Measurements from ENCODE around the gene ACSF3. TPM values are rescaled to one million over a fixed set of nuclear protein-coding genes. Genes with fewer than 3 reads are reported as not detected.

ACSF3 gene
- total RNA-seq, 2 experiments from 2014 or later, result 44.4 to 45.3 TPM

DNA sequence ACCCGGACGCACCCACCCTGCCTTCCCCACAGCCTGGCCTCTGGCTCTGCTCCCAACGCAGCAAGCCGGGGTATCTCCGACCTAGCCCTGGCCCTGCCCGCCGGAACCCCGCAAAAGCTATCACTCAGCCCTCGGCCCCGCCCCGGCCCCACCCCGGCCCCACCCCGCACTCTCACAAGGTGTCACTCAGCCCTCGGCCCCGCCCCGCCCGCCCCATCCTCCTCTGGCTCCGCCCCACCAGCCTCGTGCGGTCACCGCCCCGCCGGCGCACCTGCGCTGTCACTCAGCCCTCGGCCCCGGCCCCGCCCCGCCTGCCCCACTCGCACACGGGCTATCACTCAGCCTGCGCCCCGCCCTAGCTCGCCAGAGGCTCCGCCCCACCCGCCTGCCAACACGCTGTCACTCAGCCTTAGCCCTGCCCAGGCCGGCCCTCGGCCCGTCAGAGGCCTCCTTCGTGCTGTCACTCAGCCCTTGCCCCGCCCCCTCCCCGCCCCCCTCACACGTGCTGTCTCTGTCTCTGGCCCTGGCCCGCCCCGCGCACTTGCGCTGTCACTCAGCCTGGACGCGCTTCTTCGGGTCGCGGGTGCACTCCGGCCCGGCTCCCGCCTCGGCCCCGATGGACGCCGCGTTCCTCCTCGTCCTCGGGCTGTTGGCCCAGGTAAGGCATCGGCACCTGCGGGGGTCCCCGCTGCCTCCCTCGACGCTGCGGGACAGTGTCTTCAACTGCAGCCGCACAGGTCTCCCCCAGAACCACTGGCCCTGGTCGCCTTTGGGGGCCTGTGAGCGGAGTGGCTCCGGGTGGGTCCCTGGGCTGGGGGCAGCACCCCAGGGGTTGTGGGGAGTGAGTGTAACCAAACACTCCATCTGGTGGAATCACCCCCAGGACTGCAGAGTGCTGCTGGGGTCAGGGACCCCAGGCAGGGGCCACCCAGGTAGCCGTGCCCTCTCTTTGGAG lies 77.8 kb downstream of the ACSF3 start, which contains the start of gene CDH15:
Gene CDH15, plus strand, starts transcription at position 533 of the 955 bp plus-strand sequence. Its CDS starts 84 bp downstream, at position 617.
- Mint-ChIP-seq H3K27ac (no peak within 1 kb of the TSS), H3K4me1 (peaks cover 8% of the 10 kb centered on the region), H3K36me3 (ENCODE audit: low read depth) (no peaks in the 10 kb centered on the region), H3K4me3 (peak within 1 kb of the TSS; percentile 67), H3K27me3 (peaks cover 4% of the 10 kb centered on the region), H3K9me3 (no peaks in the 10 kb centered on the region)
- peak; percentile 95 for DNase-seq
- POLR2A ChIA-PET, result interaction anchor here (0.8 to 2.2 kb wide), 5 partner anchors 78 to 702 kb away, joined by 3 to 7 read pairs (median 4); partner anchors contain the start of genes ACSF3 and TCF25
- CTCF ChIA-PET, result interaction anchor here (0.9 to 1.0 kb wide), 2 partner anchors 314 to 359 kb away, joined by 4 to 5 read pairs; no protein-coding TSS in a partner anchor

DNA sequence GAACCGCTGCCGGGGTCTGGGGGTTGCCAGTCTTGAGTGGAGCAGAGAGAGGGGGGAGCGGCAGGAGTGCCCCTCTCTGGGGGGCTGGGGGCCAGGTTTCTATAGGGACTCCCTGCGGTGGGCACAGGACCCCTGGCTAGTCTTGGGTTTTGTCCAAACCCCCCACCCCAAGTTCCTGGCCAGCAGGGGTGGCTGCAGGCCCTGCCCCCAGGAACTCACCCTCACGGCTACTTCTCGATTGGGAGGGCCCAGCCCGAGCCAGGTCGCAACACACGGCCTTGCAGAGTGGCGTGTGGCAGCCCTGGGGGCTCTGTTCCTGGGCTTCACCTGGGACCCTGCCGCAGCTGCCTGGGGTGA lies 78.5 kb downstream of the ACSF3 start:
- Mint-ChIP-seq H3K9me3 (no peaks in the 10 kb centered on the region), H3K27me3 (peaks cover 4% of the 10 kb centered on the region), H3K4me3 (no peak overlapping the region), H3K4me1 (peaks cover 8% of the 10 kb centered on the region), H3K27ac (no peak overlapping the region), H3K36me3 (ENCODE audit: low read depth) (no peaks in the 10 kb centered on the region)
- ChIA-PET CTCF (no interaction called here), POLR2A (no interaction called here)
- DNase-seq, result no peak

DNA sequence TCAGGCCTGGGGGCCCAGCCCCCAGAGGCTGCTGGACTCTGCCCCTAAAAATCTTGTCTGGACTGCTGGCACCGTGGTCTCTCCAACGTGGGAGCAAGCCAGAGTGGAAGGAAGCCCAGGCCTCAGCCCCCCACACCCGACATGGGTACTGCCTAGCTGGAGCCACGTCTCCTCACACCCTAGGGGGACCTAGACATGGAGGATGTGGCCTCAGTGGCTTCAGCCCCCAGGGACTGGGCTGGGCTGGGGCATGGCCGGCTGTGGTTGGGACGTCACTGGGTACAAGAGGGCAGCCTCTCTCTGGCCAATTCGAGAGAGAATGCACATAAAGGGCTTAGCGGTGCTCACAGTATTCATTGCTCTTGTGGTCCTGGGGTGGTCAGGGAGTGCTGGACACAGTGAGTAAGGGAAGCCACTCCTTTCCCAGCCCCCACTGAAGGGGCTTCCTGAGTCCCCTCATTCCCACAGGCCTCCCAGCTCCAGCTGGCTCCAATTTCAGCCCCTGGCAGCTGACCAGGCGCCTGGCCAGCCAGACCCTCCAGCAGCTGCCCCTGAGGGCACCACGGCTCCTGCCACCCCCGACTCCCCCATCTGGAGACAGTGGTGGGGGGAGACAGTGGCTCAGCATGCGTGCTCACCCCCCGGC lies 79.0 kb downstream of the ACSF3 start:
- Mint-ChIP-seq H3K36me3 (ENCODE audit: low read depth) (no peaks in the 10 kb centered on the region), H3K27me3 (peaks cover 4% of the 10 kb centered on the region), H3K4me1 (peaks cover 8% of the 10 kb centered on the region), H3K9me3 (no peaks in the 10 kb centered on the region), H3K4me3 (no peak overlapping the region), H3K27ac (no peak overlapping the region)
- no peak for DNase-seq
- CTCF ChIA-PET, result no interaction called here
- POLR2A ChIA-PET, result no interaction called here

DNA sequence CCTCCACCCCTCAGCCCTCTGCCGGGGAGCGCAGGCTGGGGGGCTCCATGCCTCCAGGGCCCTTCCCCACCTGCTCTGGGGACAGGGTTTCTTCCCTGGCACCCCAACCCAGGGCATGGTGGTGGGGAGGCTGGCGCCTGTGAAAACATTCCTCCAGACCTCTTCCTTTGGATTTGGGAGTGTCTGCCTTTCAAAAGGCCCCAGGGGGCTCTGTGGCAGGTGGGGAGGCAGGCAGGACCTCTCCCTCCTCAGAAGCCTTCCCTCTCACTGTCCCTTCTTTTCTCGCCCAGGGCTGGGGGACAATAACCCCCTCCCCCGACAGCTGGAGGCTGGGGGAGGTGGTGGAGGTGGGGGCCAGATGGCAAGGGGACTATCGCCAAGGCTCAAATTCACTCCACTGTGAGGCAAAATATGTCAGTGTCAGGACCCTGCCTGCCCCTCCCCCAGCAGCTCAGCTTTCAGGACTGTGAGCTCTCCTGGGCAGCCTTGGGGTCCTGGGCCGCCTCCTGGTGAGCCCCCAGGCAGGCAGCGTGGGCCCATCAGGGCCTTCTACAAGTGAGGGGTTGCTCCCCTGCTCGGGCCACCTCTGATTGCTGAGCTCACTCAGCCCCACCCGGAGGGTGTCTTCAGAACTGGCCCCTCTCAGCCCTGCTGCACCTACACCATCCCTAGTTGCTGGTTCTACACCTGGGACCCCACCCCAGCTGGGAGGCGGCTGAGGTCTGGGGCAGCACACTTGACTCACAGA lies 79.7 kb downstream of the ACSF3 start:
- DNase-seq, result no peak
- Mint-ChIP-seq H3K27ac (no peak overlapping the region), H3K27me3 (peaks cover 4% of the 10 kb centered on the region), H3K4me1 (peaks cover 8% of the 10 kb centered on the region), H3K9me3 (no peaks in the 10 kb centered on the region), H3K4me3 (no peak overlapping the region), H3K36me3 (ENCODE audit: low read depth) (no peaks in the 10 kb centered on the region)
- CTCF ChIA-PET, result no interaction called here
- POLR2A ChIA-PET, result interaction anchor here (1.7 kb wide), 1 partner anchor 12 kb away, joined by 5 read pairs; no protein-coding TSS in a partner anchor

DNA sequence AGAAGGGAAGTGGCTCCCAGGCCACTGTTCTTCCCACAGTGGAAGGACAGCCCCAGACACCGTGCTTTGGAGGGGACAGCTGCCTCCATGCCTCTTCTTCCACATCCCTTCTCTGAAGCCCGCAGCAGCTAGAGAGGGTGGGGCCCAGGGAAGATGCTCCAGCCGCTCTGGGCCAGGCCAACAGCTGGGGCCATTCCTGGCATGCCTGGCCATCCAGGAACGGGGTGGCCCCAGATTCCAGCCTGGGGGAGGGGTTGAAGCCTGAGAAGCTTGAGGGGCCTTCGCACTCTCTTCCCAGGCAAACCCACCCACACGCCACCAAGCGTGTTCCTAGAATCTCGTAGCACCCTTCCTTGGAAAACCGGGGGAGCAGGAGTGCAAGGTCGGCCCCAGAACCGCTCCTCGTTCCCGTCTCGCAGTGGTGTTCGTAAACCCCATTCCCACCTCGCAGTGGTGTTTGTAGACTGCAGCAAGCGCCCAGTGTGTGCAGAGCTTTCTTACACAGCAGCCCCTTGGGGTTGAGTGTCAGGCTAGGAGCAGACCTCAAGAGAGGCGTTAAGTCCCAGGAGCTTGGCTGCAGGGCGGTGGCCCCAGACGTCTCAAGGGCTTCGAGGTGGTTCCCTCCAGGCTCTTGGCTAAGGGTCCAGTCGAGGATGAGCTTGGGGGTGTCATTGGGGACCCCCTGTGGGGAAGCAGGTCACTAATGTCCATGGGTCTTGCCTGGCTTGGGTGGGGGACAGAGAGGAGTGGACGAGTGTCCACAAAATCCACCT lies 80.6 kb downstream of the ACSF3 start:
- Mint-ChIP-seq H3K27me3 (peaks cover 4% of the 10 kb centered on the region), H3K9me3 (no peaks in the 10 kb centered on the region), H3K27ac (no peak overlapping the region), H3K4me1 (peaks cover 8% of the 10 kb centered on the region), H3K36me3 (ENCODE audit: low read depth) (no peaks in the 10 kb centered on the region), H3K4me3 (no peak overlapping the region)
- ChIA-PET CTCF (no interaction called here), POLR2A (interaction anchor here (1.7 kb wide), 1 partner anchor 11 kb away, joined by 5 read pairs; no protein-coding TSS in a partner anchor)
- DNase-seq, result no peak

DNA sequence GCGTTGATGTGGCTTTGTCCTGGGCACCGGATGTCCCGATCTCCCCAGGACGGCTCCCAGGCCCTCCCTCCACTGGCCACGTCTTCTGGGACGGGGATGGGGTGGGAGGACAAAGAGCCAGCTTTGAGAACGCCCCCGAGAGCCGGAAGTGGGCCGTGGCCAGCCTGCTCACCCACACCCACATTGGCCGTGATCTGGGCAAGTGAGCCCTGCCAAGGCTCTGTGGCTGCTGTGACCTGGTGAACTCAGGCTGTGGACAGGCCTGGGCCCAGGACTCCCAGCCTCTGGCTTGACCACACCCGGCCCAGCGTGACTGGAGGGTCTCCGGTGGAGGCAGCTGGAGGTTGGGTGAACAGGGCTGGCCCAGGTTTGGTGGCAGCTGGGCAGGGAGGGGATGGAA lies 81.2 kb downstream of the ACSF3 start:
- ChIA-PET POLR2A (interaction anchor here (0.9 to 1.7 kb wide), 2 partner anchors 10 to 365 kb away, joined by 3 to 5 read pairs; no protein-coding TSS in a partner anchor), CTCF (no interaction called here)
- Mint-ChIP-seq H3K27ac (no peak overlapping the region), H3K27me3 (peaks cover 4% of the 10 kb centered on the region), H3K4me3 (no peak overlapping the region), H3K36me3 (ENCODE audit: low read depth) (no peaks in the 10 kb centered on the region), H3K9me3 (no peaks in the 10 kb centered on the region), H3K4me1 (peaks cover 8% of the 10 kb centered on the region)
- no peak for DNase-seq

DNA sequence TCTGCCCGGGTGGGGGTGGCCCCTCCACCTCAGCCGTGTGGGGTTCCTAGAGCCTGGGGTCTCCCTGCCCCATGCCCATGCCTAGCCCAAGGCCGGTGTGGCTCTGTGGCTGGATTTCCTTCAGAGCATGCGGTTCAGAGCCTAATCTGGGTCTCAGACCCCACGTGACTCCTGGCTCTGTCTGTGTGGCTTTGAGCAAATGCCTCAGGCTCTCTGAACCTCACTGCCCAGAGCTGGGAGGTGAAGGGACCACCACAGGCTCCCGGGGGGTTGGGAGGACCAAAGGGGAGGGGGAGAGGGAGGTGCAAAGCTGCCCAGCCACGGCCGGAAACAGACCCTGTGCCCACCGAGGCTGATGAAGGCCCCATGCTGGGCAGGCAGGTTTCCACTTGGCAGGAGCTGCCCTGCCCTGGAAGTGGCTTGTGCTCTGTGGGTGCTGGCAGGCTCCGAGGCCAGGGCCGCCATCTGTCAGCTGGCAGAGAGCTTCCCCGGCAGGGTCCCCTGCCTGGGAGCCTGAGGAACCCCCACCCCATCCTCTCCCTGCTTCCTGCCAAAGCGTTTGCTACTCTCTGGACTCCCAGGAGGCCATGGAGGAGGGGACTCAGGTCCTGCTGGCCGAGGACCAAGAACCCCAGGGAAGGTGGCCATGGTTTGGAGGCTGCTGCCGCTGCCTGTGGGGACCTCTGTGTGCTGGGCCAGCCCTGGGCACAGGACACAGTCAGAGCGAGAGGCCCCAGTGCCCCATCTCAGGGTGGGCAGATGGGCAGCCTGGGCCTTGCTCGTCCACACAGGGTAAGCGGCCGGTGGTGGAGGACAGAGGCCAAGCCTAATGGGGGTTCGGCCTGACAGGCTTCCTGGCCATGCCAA lies 81.9 kb downstream of the ACSF3 start:
- H3K27me3 Mint-ChIP-seq, result peaks cover 4% of the 10 kb centered on the region
- H3K4me1 Mint-ChIP-seq, result peaks cover 5% of the 10 kb centered on the region
- no peaks in the 10 kb centered on the region for H3K9me3 Mint-ChIP-seq
- H3K36me3 Mint-ChIP-seq (ENCODE audit: low read depth), result no peaks in the 10 kb centered on the region
- POLR2A ChIA-PET, result interaction anchor here (0.9 kb wide), 1 partner anchor 365 kb away, joined by 3 read pairs; no protein-coding TSS in a partner anchor
- no peak overlapping the region for H3K27ac Mint-ChIP-seq
- CTCF ChIA-PET, result no interaction called here
- H3K4me3 Mint-ChIP-seq, result no peak overlapping the region
- DNase-seq, result no peak

DNA sequence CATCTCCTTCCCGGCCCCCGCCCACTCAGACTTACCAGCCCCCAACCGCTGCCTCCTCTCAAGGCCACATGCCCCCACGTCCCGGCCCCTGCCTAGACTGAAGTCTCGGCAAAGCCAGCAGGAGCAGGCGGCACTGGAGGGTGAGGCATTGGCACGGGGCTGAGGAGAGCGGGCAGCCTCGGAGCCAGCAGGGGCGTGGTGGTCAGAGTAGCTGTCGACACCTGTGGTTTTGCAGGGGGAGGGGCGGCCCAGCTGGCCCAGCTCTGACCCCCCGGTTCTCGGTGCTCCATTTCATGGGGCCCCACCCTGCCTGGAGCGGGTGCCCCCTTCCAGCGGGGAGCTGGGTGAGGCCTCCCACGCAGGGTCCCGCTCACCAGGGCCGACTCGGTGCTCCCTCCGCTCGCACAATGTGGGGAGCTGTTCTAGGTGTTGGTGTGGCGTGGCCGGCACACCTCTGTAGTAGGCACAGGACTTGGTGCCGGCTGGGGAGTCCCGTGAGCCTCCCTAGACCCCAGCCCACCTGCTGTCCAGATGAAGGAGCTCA lies 82.6 kb downstream of the ACSF3 start:
- ChIA-PET POLR2A (interaction anchor here (0.9 kb wide), 1 partner anchor 366 kb away, joined by 3 read pairs; no protein-coding TSS in a partner anchor), CTCF (no interaction called here)
- H3K4me1 Mint-ChIP-seq, result no peaks in the 10 kb centered on the region
- no peak overlapping the region for H3K27ac Mint-ChIP-seq
- H3K36me3 Mint-ChIP-seq (ENCODE audit: low read depth), result no peaks in the 10 kb centered on the region
- no peak overlapping the region for H3K4me3 Mint-ChIP-seq
- no peaks in the 10 kb centered on the region for H3K27me3 Mint-ChIP-seq
- no peak for DNase-seq
- no peaks in the 10 kb centered on the region for H3K9me3 Mint-ChIP-seq

DNA sequence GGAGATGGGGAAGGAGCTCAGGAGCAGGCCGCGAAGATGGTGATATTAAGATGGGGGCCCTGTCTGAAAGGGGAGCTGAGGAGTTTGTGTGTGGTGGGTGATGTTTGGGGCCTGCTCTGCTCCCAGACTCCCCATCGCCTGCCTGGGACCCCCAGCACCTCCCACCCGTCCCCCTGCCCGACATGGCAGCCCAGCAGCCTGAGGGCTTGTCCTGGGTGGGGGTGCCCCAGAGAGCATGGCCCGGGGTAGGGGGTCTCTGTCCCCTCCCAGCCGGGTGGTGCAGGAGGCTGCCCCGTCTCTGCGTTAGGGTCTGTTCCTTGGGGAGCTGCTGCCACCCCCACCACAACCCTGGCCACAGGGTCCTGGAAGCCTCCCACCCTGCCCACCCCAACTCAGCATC lies 83.1 kb downstream of the ACSF3 start:
- no peak for DNase-seq
- CTCF ChIA-PET, result no interaction called here
- no peaks in the 10 kb centered on the region for H3K4me1 Mint-ChIP-seq
- H3K4me3 Mint-ChIP-seq, result no peak overlapping the region
- H3K27me3 Mint-ChIP-seq, result no peaks in the 10 kb centered on the region
- no peaks in the 10 kb centered on the region for H3K36me3 Mint-ChIP-seq (ENCODE audit: low read depth)
- POLR2A ChIA-PET, result no interaction called here
- no peak overlapping the region for H3K27ac Mint-ChIP-seq
- no peaks in the 10 kb centered on the region for H3K9me3 Mint-ChIP-seq

DNA sequence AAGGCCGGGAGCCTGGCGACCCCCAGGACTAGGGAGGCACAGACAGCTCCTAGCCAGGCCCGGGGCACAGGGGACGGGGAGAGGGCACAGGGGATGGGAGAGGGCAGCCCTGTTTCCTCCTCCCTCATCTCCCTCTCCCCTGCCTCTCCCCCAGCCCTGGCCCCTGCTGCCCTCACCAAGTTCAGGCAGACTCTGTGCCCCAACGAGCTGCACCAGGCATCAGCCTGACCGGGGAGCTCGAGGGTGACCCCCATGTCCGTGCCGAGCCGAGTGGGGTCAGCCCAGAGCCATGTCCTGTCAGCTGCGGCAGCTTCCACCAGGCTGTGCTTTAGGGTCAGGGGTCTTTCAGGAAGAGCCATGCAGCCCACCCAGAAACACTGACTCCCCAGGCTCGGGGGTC lies 83.8 kb downstream of the ACSF3 start:
- H3K27me3 Mint-ChIP-seq, result no peaks in the 10 kb centered on the region
- DNase-seq, result no peak
- H3K36me3 Mint-ChIP-seq (ENCODE audit: low read depth), result no peaks in the 10 kb centered on the region
- H3K9me3 Mint-ChIP-seq, result no peaks in the 10 kb centered on the region
- no peaks in the 10 kb centered on the region for H3K4me1 Mint-ChIP-seq
- no peak overlapping the region for H3K4me3 Mint-ChIP-seq
- H3K27ac Mint-ChIP-seq, result no peak overlapping the region
- POLR2A ChIA-PET, result no interaction called here
- CTCF ChIA-PET, result no interaction called here

DNA sequence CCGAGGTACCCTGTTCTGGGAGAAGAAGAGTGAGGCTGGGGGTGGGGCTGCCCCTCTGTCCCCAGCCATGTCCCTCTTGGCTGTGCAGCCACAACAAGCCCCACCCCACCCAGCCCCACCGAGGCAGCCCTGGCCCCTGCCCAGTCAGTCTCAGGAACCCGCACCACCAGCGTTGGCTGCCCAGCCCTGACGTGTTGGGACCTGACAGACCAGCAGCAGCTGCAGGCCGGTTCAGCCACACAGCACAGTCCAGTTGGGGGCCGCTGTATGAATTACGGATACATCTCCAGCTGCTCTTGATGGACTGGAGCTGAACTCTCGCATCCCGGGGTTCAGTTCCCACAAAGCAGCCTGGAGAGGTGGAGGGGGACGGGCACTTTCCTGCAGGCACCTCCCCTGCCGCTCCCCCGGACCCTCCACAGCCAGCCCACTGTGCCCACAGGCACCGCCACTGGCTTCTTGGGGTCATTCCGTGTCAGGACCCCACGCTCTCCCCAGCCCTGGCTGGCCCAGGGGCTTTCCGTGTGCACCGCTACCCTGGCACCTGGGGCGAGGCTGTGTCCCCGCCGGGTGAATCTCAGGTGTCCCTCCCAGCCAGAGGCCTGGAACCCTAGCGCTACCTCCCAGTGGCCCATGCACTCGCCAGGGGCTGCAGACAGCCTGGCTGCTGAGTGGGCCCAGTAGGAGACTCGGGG lies 84.9 kb downstream of the ACSF3 start:
- no peaks in the 10 kb centered on the region for H3K36me3 Mint-ChIP-seq (ENCODE audit: low read depth)
- no peaks in the 10 kb centered on the region for H3K27me3 Mint-ChIP-seq
- H3K4me3 Mint-ChIP-seq, result no peak overlapping the region
- ChIA-PET CTCF (no interaction called here), POLR2A (no interaction called here)
- no peaks in the 10 kb centered on the region for H3K9me3 Mint-ChIP-seq
- H3K4me1 Mint-ChIP-seq, result no peaks in the 10 kb centered on the region
- no peak overlapping the region for H3K27ac Mint-ChIP-seq
- DNase-seq, result no peak
